Posterior cingulate gyrus (tissue), 11 donors: ENCODE results near the gene CACNA2D3.
"Not testable (repeated sequence)": the region's sequence is repeated elsewhere in the genome, so short reads cannot be mapped to it uniquely, and the experiment has no call there.

Experiments
- DNase-seq, 10 donors: peaks; one replicate each; pipeline versions ENCODE4 v3.0.0 to v3.0.0-alpha.2; 2020 to 2021; ENCODE audit warnings: mixed read lengths in 3 of 10
- intact Hi-C: fragments of 100-400 bp; cut with DNase I; formaldehyde crosslinking; loops from one replicate; pipeline ENCODE4 v1.15.1; 2023

CACNA2D3 gene

GRCh38 chr3:54639790-54640372 lies 517.5 kb downstream of the CACNA2D3 start:
- intact Hi-C loops, DNase-seq: not testable (repeated sequence)

DNA sequence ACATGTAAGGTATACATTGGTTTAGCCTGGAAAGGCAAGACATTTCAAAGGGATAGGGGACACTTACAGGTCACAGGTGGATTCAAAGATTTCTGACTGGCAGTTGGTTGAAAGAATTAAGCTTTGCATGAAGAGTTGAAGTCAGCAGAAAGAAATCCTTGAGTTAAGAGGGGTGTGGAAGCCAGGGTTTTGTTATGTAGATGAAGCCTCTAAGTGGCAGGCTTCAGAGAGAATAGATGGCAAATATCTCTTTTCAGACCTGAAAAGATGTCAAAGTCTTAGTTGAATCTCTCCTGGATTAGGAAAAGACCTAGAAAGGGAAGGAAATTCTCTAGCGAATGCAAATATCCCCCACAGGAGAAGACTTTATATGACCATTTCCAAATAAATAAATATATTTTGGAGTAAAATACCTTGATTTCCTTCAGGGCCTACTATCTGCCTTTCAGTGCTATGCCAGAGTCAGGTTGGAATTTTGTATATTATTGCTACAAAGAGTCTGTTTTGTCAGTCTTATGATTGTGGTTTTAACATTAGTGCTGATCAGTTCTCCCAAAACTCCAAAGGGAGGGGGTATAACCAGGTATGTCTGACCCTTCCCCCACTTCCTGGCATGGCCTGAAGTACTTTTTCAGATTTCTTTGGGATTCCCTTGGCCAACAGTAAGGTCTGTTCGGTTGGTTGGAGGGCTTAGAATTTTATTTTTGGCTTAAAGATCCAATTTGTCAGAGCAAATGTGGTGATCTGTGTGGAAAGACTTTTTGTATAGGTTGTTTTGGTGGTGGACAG lies 519.1 kb downstream of the CACNA2D3 start:
- intact Hi-C loops, result no loop called here
- no peak for DNase-seq

DNA sequence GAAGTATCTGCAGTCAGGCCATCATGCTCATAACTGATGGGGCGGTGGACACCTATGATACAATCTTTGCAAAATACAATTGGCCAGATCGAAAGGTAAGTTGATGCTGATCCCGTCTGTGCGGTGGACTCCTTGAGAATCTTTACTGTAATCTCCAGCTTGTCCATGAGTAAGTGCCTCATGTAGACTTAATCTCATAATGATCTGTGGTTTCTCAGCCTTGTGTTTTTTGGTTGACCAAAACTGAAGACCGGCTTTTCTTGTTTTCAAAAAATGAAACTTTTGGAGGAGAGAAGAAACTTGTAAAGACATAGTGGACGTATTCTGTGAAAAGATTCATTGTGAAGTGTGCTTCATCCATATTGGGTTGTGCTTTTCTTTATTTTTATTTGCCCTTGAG lies 519.8 kb downstream of the CACNA2D3 start:
- DNase-seq, result no peak
- intact Hi-C loops, result no loop called here

DNA sequence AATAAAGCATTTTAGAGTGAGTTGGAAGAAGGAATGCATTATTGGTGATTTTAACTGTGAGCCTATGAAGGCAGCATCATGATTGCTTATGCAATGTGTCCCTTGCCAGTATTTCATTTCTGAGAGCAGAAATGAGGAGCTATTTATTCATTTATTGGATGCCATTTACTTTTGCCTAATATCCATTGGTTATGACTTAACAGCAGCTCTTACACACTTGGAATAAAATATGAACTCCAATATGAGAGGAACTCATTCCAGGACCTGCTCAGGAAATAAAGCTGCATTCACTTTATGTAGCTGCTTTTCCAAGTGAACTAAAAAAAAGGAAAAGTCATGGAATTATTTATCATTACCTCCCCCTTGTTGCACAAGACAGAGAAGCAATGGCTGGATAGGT lies 525.4 kb downstream of the CACNA2D3 start:
- DNase-seq, result no peak
- intact Hi-C loops, result no loop called here

GRCh38 chr3:54649551-54649950 lies 527.2 kb downstream of the CACNA2D3 start:
- DNase-seq, result no peak
- intact Hi-C loops, result no loop called here

GRCh38 chr3:54653456-54654195 lies 531.3 kb downstream of the CACNA2D3 start:
- intact Hi-C loops, result no loop called here
- DNase-seq, result no peak

DNA sequence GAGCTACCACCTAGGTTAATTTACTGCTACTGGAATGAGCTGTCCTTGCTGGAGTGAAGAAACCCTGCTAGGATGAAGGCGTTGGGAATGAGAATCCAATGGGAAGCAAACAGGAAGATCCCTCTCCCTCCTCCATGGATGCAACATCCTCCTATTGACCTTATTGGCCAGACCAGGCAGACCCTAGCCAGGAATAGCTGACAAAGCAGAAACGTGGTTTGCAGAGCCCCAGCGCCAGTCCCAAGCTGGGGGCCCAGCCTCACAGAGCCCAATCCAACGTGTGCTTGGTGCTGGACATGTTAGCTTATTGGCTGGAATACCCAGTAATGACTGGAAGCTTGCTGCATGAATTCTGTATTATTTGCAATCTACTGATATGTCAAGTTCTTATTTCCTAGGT lies 532.4 kb downstream of the CACNA2D3 start:
- intact Hi-C loops, result no loop called here
- no peak for DNase-seq

DNA sequence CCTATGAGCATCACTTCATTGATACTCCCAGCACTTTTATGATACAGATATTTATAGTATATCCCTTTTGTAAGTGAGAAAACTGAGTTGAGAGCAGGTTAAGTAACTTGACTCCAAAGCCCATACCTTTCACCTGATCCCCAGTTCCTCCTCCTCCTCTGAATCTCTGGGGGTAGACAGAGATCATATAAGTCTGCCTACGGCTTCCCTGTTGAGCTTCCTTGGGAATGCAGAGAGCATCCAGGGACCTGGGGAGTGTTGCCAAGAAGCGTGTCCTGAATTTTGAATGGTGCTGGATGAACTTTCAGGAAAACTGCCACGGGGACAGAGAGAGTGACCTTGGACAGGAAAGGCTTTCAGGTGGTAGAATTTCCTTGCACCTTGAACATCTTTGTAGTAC lies 537.0 kb downstream of the CACNA2D3 start:
- intact Hi-C loops, result no loop called here
- DNase-seq, result no peak

DNA sequence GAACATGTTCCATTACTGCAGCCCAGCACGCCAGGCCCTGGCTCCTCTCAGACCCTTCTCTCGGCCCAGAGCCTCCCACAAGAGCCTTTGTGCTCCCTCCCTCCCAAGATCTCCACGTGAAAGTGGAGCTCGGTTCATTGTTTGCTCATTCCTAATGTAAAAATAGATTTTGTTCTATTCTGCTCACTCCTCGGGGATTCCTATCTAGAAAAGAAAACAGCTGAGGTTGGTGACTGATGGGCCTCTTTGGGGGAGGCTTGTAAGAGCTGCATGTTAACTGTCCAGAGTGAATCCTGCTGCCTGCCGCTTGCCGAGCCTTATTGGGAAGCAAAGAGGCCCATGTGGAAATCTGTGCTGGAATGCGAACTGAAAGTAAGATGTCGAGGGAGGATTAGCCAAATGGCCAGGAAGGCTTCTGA lies 538.4 kb downstream of the CACNA2D3 start:
- intact Hi-C loops, result no loop called here
- DNase-seq, result peak in 2 of 10 donors; percentile 8 to 37

DNA sequence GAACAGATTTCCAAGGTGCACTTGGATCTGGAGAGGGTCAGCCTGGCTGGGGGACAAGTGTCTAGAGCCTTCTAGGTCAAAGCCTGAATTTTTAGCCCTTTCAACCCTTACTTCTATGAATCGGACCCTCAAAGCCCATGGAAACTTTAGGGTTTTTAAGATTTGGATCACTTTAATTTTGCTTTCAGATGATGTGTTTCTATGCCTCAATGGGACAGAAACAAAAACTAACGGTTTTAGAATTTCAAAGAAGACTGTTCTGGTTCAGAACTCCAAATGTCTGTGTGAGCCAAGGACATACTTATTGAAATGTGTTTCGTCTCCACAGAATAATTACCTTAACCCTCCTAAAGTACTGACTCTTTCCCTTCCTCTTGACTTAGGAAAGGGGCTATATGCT lies 538.8 kb downstream of the CACNA2D3 start:
- intact Hi-C loops, result no loop called here
- DNase-seq, result no peak

GRCh38 chr3:54663501-54664011 lies 541.2 kb downstream of the CACNA2D3 start:
- peak in 3 of 10 donors; percentile 25 to 77 (median 32) for DNase-seq
- intact Hi-C loops, result no loop called here

- DNase-seq, result peak in 2 of 10 donors; percentile 8 to 83
- intact Hi-C loops, result no loop called here
Observed at GRCh38 chr3:54665016-54665600, 542.8 kb downstream of the CACNA2D3 start.

DNA sequence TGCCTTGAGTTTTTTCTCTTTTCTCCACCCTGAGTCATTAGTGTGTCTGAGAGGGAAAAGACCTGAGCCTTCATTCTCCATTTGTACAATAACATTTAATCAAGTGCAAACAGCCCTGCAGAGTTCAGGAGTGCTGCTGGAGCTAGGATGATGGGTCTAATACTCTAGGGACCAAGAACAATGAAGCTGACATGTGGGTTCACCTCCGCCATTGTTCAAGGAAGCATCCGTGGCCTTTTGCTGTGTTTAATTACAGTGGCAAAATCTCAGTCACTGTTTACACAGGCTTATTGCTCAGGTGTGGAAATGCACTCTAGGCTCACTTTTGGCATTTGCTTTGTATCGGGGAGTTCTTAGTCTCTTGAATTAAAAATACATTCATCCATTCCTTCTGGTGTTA lies 545.9 kb downstream of the CACNA2D3 start:
- DNase-seq, result no peak
- intact Hi-C loops, result no loop called here

DNA sequence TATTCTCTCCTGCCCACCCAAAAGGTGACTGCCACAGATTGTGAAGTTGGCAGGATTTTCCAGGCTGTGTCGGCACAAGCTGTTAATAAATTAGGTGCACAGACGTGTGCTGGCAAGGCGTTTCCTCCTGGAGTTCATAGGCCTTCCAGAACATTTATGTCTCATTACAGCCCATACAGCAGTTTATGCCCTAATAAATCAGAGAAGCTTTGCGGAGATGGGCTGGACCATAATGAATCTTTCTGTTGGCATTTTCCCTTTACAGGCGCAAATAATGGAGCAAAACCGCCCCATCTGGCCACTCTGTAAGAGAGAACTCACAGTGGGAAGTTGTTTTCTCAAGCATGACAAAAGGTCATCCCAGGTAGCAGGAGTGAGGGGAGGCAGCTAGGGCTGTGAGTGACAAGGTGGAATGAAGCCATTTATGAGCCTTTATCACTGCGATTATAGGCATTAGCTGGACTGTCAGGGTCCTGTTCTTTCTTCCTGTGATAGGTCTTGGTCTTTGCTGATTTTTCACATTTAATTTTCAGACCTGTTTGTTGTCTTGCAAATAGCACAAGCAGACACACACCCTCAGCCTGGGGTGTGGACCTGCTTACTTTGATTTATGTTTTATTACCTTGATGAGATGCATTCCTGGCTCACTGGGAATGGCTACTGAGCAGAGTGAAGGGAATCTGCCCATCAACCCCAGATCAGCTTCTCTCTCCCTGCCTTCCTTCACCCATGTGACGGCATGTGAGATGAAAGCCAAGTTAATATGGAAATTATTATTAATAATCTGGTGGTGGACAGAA lies 548.0 kb downstream of the CACNA2D3 start:
- intact Hi-C loops, result no loop called here
- no peak for DNase-seq

DNA sequence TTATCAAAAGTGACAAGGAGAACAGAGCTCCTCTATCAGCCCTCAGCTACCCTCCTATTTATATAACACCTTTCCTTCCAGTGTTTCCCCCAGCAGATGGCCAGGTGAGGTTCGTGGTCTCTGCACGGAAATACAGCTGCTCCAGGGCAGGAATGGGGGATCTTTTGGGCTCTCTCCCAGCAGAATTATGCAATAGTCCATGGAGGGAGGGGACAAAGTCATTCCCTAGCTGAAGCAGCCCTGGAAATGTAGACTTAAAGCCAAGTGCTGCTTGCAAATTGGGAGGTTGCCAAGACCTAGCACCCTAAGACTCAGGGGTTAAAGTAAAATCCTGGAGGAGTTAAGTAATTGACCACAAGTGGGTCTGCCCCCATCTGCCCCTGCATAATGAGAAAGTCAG lies 549.2 kb downstream of the CACNA2D3 start:
- no peak for DNase-seq
- intact Hi-C loops, result no loop called here

GRCh38 chr3:54676087-54676486 lies 553.7 kb downstream of the CACNA2D3 start:
- intact Hi-C loops, result no loop called here
- no peak for DNase-seq

DNA sequence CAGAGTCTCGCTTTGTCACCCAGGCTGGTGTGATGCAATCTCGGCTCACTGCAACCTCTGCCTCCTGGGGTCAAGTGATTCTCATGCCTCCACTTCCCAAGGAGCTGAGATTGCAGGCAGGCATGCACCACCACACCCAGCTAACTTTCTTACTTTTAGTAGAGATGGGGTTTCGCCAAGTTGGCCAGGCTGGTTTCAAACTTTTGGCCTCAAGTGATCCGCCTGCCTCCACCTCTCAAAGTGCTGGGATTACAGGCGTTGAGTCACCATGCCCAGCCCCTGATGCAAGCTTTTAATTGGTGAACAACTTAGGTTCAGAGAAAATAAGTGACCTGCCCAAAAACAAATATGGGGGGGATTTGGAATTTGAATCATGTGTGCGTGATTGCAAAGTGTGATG lies 559.4 kb downstream of the CACNA2D3 start:
- intact Hi-C loops, result no loop called here
- no peak for DNase-seq

- no peak for DNase-seq
- intact Hi-C loops, result no loop called here
Observed at GRCh38 chr3:54685213-54685612, 562.9 kb downstream of the CACNA2D3 start.

- DNase-seq, result no peak
- intact Hi-C loops, result no loop called here
Observed at GRCh38 chr3:54691289-54691771, 569.0 kb downstream of the CACNA2D3 start.

GRCh38 chr3:54696313-54696712 lies 574.0 kb downstream of the CACNA2D3 start:
- no peak for DNase-seq

More at GRCh38 chr3:54696313-54696712, 574.0 kb downstream of the CACNA2D3 start:
- intact Hi-C loops, result no loop called here
